HCT116 (cell line): ENCODE measurements around the gene MACROD1. TPM values are rescaled to one million over a fixed set of nuclear protein-coding genes. Genes with fewer than 3 reads are reported as not detected.

ENCODE experiments used
- ATAC-seq: fragments of 200-7000 bp; cut with Tn5 transposase; 2 replicates; pipeline ENCODE4 v1.9.1; 2020; ENCODE audit warnings: mild to moderate bottlenecking, moderate library complexity
- BruUV-seq: library from RNA; stranded (reverse); fragments of 400-500 nt; replicated peaks from 2 replicates; lab custom pipeline; 2021; lab: Mats Ljungman, UMichigan
- CTCF ChIA-PET: fragments of 300-600 bp; sonication (Branson Sonifier 250); formaldehyde crosslinking; loops from one replicate; lab custom pipeline; 2021; ENCODE audit warnings: antibody characterized with exemption; lab: Charles Lee
- POLR2A ChIA-PET: fragments of 300-600, 350-600 bp; sonication (Branson Sonifier 250); formaldehyde crosslinking; loops from one replicate; lab custom pipeline; 2021; ENCODE audit warnings: antibody characterized with exemption; lab: Charles Lee
- RAD21 ChIA-PET, 2 experiments: fragments of 300-600 bp; sonication (Branson Sonifier 250); formaldehyde crosslinking; loops; one replicate each; lab custom pipeline; 2023; ENCODE audit warnings: low total read pairs in 2 of 2; ENCODE audit not compliant: uncharacterized antibody in 2 of 2, unreplicated experiment in 2 of 2, low non-redundant PET in 1 of 2; lab: Charles Lee
- DNase-seq: peaks from one replicate; pipeline ENCODE4 v3.0.0-alpha.2; 2010; ENCODE audit warnings: low read depth, low spot score
- H2AFZ ChIP-seq: fragments of 200-600 bp; shearing (Covaris generic), sonication (generic); 2 replicates; pipeline ENCODE4 v1.6.1; 2017; ENCODE audit warnings: low read depth, mixed run types, mixed read lengths, antibody characterized with exemption, low read length; ENCODE audit not compliant: poor library complexity, severe bottlenecking
- H3K27ac ChIP-seq: 2 replicates; pipeline ENCODE4 v1.5.1; 2012; ENCODE audit warnings: low read depth, low read length
- H3K27me3 ChIP-seq: fragments of 200-600 bp; sonication (generic); 2 replicates; pipeline ENCODE4 v1.6.1; 2016; ENCODE audit warnings: mixed run types, low read length, mixed read lengths; ENCODE audit not compliant: insufficient read depth
- H3K36me3 ChIP-seq, 2 experiments: fragments of 200-500 bp in 1 of 2; fragments of 200-600 bp in 1 of 2; sonication (Bioruptor generic) in 1 of 2; sonication (generic) in 1 of 2; 2 replicates each; pipeline versions ENCODE4 v1.5.1 to v1.6.1; 2014 to 2016; ENCODE audit warnings: low read length in 2 of 2, inconsistent platforms in 1 of 2, mixed read lengths in 1 of 2, mixed run types in 1 of 2; ENCODE audit not compliant: insufficient read depth in 2 of 2, control insufficient read depth in 1 of 2
- H3K4me1 ChIP-seq, 2 experiments: fragments of 200-600 bp in 1 of 2; sonication (generic) in 1 of 2; 2 replicates each; pipeline versions ENCODE4 v1.5.1 to v1.6.1; 2012 to 2017; ENCODE audit warnings: low read length in 2 of 2, inconsistent platforms in 1 of 2, mild to moderate bottlenecking in 1 of 2, mixed read lengths in 1 of 2, mixed run types in 1 of 2, moderate library complexity in 1 of 2; ENCODE audit not compliant: insufficient read depth in 2 of 2, control insufficient read depth in 1 of 2
- H3K4me2 ChIP-seq: fragments of 200-600 bp; sonication (generic); 2 replicates; pipeline ENCODE4 v1.6.1; 2017; ENCODE audit warnings: mixed run types, low read length, mixed read lengths
- H3K4me3 ChIP-seq, 2 experiments: fragments of 200-600 bp in 1 of 2; sonication (generic) in 1 of 2; replicated peaks in 1 of 2; 2 replicates each; pipeline ENCODE4 v1.5.1; 2011 to 2016; ENCODE audit warnings: low read length in 2 of 2, control low read depth in 1 of 2, low read depth in 1 of 2, mild to moderate bottlenecking in 1 of 2, mixed read lengths in 1 of 2, mixed run types in 1 of 2
- H3K79me2 ChIP-seq: fragments of 200-600 bp; sonication (generic); 2 replicates; pipeline ENCODE4 v1.6.1; 2017; ENCODE audit warnings: mild to moderate bottlenecking, mixed run types, low read length, moderate library complexity, mixed read lengths; ENCODE audit not compliant: insufficient read depth
- H3K9ac ChIP-seq: fragments of 200-600 bp; sonication (generic); 2 replicates; pipeline ENCODE4 v1.6.1; 2016; ENCODE audit warnings: low read length, mixed read lengths
- H3K9me2 ChIP-seq: fragments of 200-600 bp; sonication (generic), shearing (Covaris generic); 2 replicates; pipeline ENCODE4 v1.6.1; 2017; ENCODE audit warnings: mixed run types, mild to moderate bottlenecking, moderate library complexity; ENCODE audit not compliant: insufficient read depth
- H3K9me3 ChIP-seq, 2 experiments: fragments of 200-500 bp in 1 of 2; fragments of 200-600 bp in 1 of 2; sonication (Bioruptor generic) in 1 of 2; sonication (generic) in 1 of 2; 2 replicates each; pipeline ENCODE4 v1.6.1; 2014 to 2017; ENCODE audit warnings: low read length in 2 of 2, mixed read lengths in 2 of 2, inconsistent platforms in 1 of 2, low read depth in 1 of 2, mild to moderate bottlenecking in 1 of 2, mixed run types in 1 of 2, moderate library complexity in 1 of 2; ENCODE audit not compliant: control insufficient read depth in 1 of 2, insufficient read depth in 1 of 2
- H4K20me1 ChIP-seq: fragments of 200-600 bp; sonication (generic), shearing (Covaris generic); 2 replicates; pipeline ENCODE4 v1.6.1; 2017; ENCODE audit warnings: mixed run types, mild to moderate bottlenecking, moderate library complexity; ENCODE audit not compliant: insufficient read depth
- FOSL1 ChIP-seq: IDR thresholded peaks from 2 replicates; pipeline ENCODE4 v1.6.1; 2012; ENCODE audit warnings: low read depth
- SIN3A ChIP-seq: IDR thresholded peaks from 2 replicates; pipeline ENCODE4 v1.6.1; 2012; ENCODE audit warnings: low read depth
- SRF ChIP-seq: IDR thresholded peaks from 2 replicates; pipeline ENCODE4 v1.6.1; 2012; ENCODE audit warnings: low read depth
- YY1 ChIP-seq: IDR thresholded peaks from 2 replicates; pipeline ENCODE4 v1.6.1; 2011; ENCODE audit warnings: low read length, low read depth, moderate library complexity, mild to moderate bottlenecking; ENCODE audit not compliant: insufficient replicate concordance; ENCODE audit errors: extremely low read depth
- intact Hi-C: fragments of 100-400 bp; cut with micrococcal nuclease; formaldehyde crosslinking; loops from 2 replicates; pipeline ENCODE4 v1.10.0; 2022
- total RNA-seq: library from RNA; stranded (reverse); gene quantifications from one replicate; pipeline ENCODE4 v1.2.1, GENCODE V29; 2021; ENCODE audit not compliant: unreplicated experiment
- TF ChIP-seq, protein P1 (sequence below): IDR thresholded peaks from 2 replicates; pipeline ENCODE4 v1.6.1; 2012; ENCODE audit warnings: low read depth

Gene MACROD1
- total RNA-seq, 1 experiment from 2014 or later: 61.1 TPM

DNA sequence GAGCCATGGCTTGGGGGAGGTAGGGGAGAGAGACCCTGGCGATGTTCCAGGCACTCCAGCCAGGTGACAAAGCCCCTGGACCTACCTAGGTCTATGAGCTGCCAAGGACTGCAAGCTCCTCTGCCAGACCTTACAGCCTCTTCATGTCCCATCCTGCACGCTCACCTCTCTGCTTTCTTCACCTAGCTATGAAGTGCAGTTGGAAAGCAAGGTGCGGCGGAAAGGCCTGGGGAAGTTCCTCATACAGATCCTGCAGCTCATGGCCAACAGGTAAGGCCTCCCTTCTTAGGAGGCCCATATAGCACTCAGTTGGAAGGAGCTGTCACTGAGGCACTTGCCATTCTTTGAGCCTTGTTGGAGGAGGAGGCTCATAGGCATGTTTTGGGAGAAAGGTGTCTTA, 213.3 kb downstream of the MACROD1 start:
- POLR2A ChIA-PET: no interaction called here

More for the DNA sequence above, 213.3 kb downstream of the MACROD1 start:
- Histone ChIP-seq H2AFZ (no peak overlapping the region), H3K27ac (no peak overlapping the region), H3K9me2 (no peaks in the 10 kb centered on the region), H3K79me2 (peaks cover 7% of the 10 kb centered on the region; the same call in 1 of the 2 replicates), H4K20me1 (no peaks in the 10 kb centered on the region), H3K4me1 (no peaks in the 10 kb centered on the region), H3K36me3 (peaks cover 35 to 46% of the 10 kb centered on the region in 2 experiments), H3K9me3 (no peaks in the 10 kb centered on the region), H3K4me3 (no peak overlapping the region), H3K9ac (no peak overlapping the region), H3K4me2 (no peak overlapping the region), H3K27me3 (no peaks in the 10 kb centered on the region)
- intact Hi-C loops: no loop called here
- CTCF ChIA-PET: no interaction called here
- ATAC-seq: no peak
- RAD21 ChIA-PET: no interaction called here
- DNase-seq: no peak
- TF ChIP-seq SIN3A (no peak), SRF (no peak), YY1 (no peak), FOSL1 (no peak)
- TF ChIP-seq, protein P1, sequence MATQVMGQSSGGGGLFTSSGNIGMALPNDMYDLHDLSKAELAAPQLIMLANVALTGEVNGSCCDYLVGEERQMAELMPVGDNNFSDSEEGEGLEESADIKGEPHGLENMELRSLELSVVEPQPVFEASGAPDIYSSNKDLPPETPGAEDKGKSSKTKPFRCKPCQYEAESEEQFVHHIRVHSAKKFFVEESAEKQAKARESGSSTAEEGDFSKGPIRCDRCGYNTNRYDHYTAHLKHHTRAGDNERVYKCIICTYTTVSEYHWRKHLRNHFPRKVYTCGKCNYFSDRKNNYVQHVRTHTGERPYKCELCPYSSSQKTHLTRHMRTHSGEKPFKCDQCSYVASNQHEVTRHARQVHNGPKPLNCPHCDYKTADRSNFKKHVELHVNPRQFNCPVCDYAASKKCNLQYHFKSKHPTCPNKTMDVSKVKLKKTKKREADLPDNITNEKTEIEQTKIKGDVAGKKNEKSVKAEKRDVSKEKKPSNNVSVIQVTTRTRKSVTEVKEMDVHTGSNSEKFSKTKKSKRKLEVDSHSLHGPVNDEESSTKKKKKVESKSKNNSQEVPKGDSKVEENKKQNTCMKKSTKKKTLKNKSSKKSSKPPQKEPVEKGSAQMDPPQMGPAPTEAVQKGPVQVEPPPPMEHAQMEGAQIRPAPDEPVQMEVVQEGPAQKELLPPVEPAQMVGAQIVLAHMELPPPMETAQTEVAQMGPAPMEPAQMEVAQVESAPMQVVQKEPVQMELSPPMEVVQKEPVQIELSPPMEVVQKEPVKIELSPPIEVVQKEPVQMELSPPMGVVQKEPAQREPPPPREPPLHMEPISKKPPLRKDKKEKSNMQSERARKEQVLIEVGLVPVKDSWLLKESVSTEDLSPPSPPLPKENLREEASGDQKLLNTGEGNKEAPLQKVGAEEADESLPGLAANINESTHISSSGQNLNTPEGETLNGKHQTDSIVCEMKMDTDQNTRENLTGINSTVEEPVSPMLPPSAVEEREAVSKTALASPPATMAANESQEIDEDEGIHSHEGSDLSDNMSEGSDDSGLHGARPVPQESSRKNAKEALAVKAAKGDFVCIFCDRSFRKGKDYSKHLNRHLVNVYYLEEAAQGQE: no peak
- BruUV-seq: no TSS peak
